Measurements from ENCODE around the gene NOM1.
"Not testable (repeated sequence)": the region's sequence is repeated elsewhere in the genome, so short reads cannot be mapped to it uniquely, and the experiment has no call there.

NOM1 gene

GRCh38 chr7:156941393-156942182, 7.9 kb upstream of the NOM1 start:
- no peak for DNase-seq (ENCODE audit: low read depth)

- DNase-seq (ENCODE audit: low read depth): no peak
These were observed 6.8 kb upstream of the NOM1 start for GRCh38 chr7:156942708-156943090.

GRCh38 chr7:156943091-156944041, 6.1 kb upstream of the NOM1 start:
- no peak for DNase-seq (ENCODE audit: low read depth)

- no peak for DNase-seq (ENCODE audit: low read depth)
These were observed 4.6 kb upstream of the NOM1 start for GRCh38 chr7:156944876-156945275.

GRCh38 chr7:156947120-156947843, 2.2 kb upstream of the NOM1 start:
- no peak for DNase-seq (ENCODE audit: low read depth)

GRCh38 chr7:156948361-156948760, 1.2 kb upstream of the NOM1 start:
- DNase-seq (ENCODE audit: low read depth): no peak

GRCh38 chr7:156950381-156950858, 908 bp downstream of the NOM1 start:
- no peak for DNase-seq (ENCODE audit: low read depth)

GRCh38 chr7:156953215-156953614, 3.7 kb downstream of the NOM1 start:
- not testable (repeated sequence) for DNase-seq (ENCODE audit: low read depth)

GRCh38 chr7:156954941-156955340, 5.4 kb downstream of the NOM1 start:
- DNase-seq (ENCODE audit: low read depth): no peak

GRCh38 chr7:156956727-156957126, 7.2 kb downstream of the NOM1 start:
- DNase-seq (ENCODE audit: low read depth): no peak

GRCh38 chr7:156962145-156962544, 12.6 kb downstream of the NOM1 start:
- DNase-seq (ENCODE audit: low read depth): no peak

- DNase-seq (ENCODE audit: low read depth): no peak
These were observed 13.4 kb downstream of the NOM1 start for GRCh38 chr7:156962897-156963296.

- no peak for DNase-seq (ENCODE audit: low read depth)
These were observed 14.0 kb downstream of the NOM1 start for GRCh38 chr7:156963472-156963871.

- DNase-seq (ENCODE audit: low read depth): no peak
These were observed 15.5 kb downstream of the NOM1 start for GRCh38 chr7:156964971-156965370.

- DNase-seq (ENCODE audit: low read depth): no peak
These were observed 16.9 kb downstream of the NOM1 start for GRCh38 chr7:156966387-156966786.

GRCh38 chr7:156968183-156968582, 18.7 kb downstream of the NOM1 start:
- DNase-seq (ENCODE audit: low read depth): no peak

- no peak for DNase-seq (ENCODE audit: low read depth)
These were observed 20.5 kb downstream of the NOM1 start for GRCh38 chr7:156969972-156970420.

- no peak for DNase-seq (ENCODE audit: low read depth)
These were observed 26.1 kb downstream of the NOM1 start for GRCh38 chr7:156975620-156976019.

- DNase-seq (ENCODE audit: low read depth): no peak
These were observed 29.6 kb downstream of the NOM1 start for GRCh38 chr7:156979007-156979606.

- DNase-seq (ENCODE audit: low read depth): no peak
These were observed 30.2 kb downstream of the NOM1 start for GRCh38 chr7:156979711-156980110.

- DNase-seq (ENCODE audit: low read depth): no peak
These were observed 34.8 kb downstream of the NOM1 start for GRCh38 chr7:156984174-156984891.
